Activated CD4-positive, CD25-positive, alpha-beta regulatory T cell treated with anti-CD3 and anti-CD28 coated beads, Interleukin-2, amount 50 U/mL, for 24 hours (primary cell): ENCODE measurements around the gene ANKRD28.
"Not testable (repeated sequence)": the region's sequence is repeated elsewhere in the genome, so short reads cannot be mapped to it uniquely, and the experiment has no call there.

ENCODE experiments used
- ATAC-seq, 2 donors: fragments of 150-1000 bp; cut with Tn5 transposase; one replicate each; pipeline ENCODE4 v1.10.0; 2021; ENCODE audit warnings: mild to moderate bottlenecking in 1 of 2, moderate library complexity in 1 of 2

Gene ANKRD28

DNA sequence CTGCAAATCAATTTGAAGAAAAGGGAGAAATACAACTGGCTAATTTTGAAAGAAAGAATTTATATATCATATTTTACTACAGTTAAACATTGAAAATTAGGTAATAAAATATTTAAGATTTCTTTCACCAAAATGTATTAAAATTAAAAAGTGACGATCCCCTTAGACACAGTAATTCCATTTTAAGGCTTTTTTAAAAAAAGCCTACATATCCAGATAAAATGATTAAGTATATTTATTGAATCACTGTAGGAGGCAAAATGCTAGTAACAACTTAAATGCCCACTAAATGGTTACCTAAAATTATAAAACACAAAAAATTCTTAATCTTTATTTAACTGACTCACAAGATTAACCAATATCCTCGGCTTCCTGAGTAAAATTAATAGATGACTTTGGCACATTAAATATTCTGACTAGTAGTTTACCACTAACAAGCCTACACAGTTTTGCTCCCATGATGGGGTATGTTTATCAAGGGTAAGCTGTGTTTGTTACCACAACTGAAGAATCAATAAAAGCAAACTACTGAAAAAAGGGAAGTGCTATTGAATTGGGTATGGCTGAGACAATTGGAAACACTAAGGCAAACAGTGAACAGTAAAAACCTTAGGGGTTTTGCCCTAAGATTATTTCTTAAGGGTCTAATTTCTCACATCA lies 28.4 kb downstream of the ANKRD28 start:
- no peak for ATAC-seq

DNA sequence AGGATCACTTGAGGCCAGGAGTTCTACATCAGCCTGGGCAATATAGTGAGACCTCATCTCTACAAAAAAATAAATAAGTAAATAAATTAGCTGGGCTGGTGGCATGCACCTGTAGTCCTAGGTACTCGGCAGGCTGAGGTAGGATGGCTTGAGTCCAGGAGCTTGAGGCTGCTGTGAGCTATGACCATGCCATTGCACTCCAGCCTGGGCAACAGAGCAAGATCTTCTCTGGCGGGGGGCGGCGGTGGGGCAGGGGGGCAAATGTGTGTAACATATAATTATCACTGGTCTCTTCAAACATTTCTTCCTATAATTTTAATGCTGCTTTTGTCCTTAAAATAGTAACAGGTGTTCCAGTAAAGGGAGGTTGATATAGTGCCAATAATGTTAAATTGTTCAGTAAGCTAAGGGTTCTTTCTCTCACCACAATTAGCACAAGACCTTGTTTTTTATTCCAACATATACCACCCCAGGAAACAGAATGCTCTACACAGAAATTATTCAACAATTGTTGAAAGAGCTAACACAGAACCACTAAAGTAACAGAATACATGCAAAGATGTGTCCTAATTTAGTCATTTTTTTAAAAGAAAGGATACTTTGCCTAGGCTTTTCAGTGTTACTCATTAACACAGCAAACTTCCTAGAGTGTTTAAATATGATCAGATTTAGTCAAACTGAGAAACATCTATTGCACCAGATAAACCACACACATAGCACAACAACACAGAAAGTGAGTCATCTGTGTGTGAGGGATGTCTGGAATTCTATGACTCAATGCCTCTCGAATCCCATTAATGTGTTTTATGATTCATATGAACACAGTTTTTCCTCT lies 29.1 kb downstream of the ANKRD28 start:
- ATAC-seq: peak; percentile 81 to 88

DNA sequence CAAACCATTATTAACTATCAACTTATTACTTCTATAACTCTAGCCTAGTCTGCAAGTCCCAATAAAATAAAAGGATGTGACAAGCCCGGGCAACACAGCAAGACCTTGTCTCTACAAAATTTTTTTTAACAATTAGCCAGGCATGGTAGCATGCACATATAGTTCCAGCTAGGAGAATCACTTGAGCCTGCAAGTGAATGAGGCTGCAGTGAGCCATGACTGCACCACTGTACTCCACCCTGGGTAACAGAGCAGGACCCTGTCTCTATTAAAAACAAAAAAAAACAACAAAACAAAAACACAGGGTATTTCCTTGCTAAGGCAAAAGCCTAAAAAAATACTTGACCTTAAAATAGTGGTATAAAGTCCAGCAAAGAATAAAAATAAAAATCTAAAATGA lies 31.4 kb downstream of the ANKRD28 start:
- ATAC-seq: no peak

DNA sequence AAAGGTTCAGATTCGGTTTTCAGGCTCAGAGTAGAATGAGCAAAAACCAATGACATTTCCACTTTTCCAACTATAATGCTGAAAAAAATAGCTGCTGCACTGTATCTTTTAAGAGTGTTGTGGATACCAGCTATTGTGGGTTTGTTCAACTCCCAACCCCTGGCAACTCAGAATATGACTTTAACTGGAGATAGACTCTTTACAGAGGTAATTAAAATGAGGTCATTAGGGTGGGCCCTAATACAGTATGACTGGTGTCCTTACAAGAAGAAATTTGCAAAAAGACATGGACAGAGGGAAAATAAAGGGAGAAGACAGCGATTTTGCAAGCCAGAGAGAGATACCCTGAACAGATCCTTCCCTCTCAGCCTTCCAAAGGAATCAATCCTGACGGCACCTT lies 39.5 kb downstream of the ANKRD28 start:
- no peak for ATAC-seq

DNA sequence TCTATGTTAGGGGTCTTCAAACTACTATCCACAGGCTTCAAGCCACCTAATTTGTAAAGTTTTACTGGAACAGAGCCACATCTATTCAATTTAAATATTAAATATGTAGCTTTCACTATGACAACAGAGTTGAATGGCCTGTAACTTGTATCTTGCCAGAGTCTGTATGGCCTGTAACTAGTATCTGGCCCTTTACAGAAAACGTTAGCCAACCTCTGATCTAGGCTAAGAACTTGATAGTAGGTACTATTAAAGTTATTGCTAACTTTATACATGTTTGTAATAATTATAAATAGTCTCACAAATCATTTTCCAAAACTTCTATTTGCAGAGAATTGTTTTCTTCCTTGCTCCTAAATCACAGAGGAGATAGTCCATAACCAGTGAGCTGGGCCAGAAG lies 40.0 kb downstream of the ANKRD28 start:
- no peak for ATAC-seq

GRCh38 chr3:15756505-15756904 lies 41.3 kb downstream of the ANKRD28 start:
- no peak for ATAC-seq

DNA sequence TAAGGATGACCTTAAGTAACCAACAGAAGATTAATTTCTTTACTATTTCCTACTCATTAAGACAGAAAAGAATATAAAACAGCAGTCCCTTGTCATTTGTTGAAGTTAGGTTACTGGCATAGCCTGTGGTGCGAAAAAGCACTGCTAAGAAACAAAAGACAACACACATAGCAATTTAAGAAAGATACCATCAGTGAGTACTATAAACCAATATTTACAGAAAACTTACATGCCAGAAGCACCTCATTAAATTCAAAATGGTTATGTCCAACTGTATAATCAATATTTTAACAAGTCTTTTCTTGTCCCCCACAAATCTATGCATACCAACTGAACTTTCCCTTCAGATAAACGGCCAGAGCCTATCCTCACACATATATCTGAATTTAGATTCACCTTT lies 42.0 kb downstream of the ANKRD28 start:
- ATAC-seq: no peak

DNA sequence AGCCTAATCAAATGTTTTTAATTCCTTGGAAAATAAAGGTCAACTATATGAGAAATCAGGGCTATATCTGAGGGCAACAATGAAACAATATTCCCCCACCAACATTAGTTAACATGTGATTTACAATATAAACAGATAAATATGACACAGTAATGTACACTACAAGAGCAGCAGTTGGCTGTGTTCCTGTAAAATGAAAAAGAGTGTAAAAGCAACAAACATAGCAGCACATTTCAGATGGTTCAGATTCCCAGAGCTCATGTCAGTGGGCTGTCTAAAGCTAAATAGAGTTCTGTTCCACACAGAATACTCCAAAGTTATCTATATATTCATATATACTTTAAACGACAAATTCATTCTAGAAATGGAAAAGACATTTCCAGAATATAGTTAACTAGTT lies 42.6 kb downstream of the ANKRD28 start:
- no peak for ATAC-seq

DNA sequence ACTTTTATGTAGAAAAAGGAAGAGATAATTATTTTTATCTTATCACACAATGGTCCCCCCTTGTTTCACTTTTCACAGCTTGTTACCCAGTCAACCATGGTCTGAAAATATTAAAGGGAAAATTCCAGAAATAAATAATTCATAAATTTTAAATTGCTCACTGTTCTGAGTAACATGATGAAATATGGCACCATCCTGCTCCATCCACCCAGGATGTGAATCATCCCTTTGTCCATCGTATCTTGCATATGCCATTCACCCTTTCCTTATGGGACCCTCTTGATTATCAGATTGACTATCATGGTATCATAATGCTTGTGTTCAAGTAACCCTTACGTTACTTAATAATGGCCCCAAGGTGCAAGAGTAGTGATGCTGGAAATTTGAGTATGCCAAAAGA lies 43.7 kb downstream of the ANKRD28 start:
- no peak for ATAC-seq

- ATAC-seq: no peak
These were observed 44.6 kb downstream of the ANKRD28 start for GRCh38 chr3:15753056-15753710.

GRCh38 chr3:15750879-15751278 lies 46.9 kb downstream of the ANKRD28 start:
- no peak for ATAC-seq

DNA sequence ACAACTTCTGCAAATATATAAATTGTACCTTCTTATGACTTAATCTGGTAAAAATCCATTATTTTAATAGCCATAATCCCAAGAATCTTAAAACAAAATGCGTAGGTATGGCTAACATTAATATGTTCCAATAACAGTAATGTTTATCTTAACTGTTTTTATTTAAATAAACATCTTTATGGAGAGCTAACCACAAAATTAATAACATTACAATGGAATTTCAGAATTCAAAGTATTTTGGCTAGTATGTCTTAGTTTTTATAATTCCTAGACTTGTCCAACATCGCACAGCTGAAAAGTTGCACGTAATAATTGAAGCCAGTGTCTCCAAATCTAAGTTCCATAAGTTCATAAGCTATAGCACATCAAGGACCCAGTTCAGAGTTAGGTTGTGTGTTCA lies 47.6 kb downstream of the ANKRD28 start:
- no peak for ATAC-seq

DNA sequence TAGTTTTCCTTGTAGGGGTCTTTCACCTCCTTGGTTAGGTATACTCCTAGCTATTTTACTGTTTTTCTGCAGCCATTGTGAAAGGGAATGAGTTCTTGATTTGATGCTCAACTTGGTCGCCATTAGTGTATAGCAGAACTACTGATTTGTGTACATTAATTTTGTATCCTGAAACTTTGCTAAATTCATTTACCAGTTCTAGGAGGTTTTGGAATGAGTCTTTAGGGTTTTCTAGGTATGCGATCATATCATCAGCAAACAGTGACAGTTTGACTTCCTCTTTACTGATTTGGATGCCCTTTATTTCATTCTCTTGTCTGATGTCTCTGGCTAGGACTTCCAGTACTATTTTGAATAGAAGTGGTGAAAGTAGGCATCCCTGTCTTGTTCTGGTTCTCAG lies 51.9 kb downstream of the ANKRD28 start:
- not testable (repeated sequence) for ATAC-seq

- no peak for ATAC-seq
These were observed 53.6 kb downstream of the ANKRD28 start for GRCh38 chr3:15744176-15744575.

- no peak for ATAC-seq
These were observed 54.2 kb downstream of the ANKRD28 start for GRCh38 chr3:15743587-15744009.

DNA sequence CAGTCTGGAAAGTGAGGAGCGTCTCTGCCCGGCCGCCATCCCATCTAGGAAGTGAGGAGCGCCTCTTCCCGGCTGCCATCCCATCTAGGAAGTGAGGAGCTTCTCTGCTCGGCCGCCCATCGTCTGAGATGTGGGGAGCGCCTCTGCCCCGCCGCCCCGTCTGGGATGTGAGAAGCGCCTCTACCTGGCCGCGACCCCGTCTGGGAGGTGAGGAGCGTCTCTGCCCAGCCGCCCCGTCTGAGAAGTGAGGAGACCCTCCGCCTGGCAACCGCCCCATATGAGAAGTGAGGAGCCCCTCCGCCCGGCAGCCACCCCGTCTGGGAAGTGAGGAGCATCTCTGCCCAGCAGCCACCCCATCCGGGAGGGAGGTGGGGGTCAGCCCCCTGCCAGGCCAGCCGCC lies 55.5 kb downstream of the ANKRD28 start:
- ATAC-seq: not testable (repeated sequence)

DNA sequence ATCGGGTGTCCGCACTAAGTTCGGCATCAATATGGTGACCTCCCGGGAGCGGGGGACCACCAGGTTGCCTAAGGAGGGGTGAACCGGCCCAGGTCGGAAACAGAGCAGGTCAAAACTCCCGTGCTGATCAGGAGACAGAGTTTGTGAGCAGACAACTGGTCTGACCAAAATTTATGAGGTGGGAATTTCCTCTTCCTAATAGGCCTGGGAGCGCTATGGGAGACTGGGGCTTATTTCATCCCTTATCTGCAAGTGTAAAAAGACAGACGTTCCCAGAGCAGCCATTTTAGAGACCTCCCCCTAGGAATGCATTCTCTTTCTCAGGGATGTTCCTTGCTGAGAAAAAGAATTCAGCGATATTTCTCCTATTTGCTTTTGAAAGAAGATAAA lies 59.2 kb downstream of the ANKRD28 start:
- not testable (repeated sequence) for ATAC-seq

GRCh38 chr3:15731024-15731423 lies 66.8 kb downstream of the ANKRD28 start:
- ATAC-seq: no peak

DNA sequence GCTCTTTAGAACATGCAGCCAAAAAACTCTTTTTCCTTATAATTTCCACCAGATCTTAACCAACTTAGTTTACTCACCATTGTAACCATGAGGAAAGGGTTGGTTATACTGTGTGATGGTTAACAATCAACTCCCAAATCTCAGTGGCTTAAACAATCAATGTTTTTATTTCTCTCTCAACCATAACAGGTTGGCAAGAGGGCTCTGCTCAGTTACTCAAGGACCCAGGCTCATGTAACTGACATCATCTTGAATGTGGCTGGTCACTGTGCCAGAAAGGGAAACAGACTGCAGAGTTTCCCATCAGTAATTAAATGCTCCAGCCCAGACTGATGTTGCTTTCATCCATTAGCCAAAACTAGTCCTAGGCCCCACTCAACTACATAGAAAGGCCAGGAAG lies 69.0 kb downstream of the ANKRD28 start:
- ATAC-seq: no peak

DNA sequence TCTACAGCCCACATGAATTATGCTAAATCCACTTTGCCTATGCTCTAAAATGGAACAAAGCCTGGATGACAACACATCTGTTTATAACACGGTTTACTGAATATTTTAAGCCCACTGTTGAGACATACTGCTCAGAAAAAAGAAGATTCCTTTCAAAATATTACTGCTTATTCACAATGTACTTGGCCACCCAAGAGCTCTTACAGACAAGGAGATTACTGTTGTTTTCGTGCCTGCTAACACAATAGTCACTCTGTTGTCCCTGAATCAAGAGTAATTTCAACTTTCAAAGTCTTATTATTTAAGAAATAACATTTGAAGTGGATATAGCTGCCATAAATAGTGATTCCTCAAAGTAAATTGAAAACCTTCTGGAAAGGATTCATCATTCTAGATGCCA lies 70.9 kb downstream of the ANKRD28 start:
- ATAC-seq: no peak

GRCh38 chr3:15726043-15726442 lies 71.7 kb downstream of the ANKRD28 start:
- ATAC-seq: peak; percentile 75 to 83

GRCh38 chr3:15724446-15724845 lies 73.3 kb downstream of the ANKRD28 start:
- no peak for ATAC-seq

DNA sequence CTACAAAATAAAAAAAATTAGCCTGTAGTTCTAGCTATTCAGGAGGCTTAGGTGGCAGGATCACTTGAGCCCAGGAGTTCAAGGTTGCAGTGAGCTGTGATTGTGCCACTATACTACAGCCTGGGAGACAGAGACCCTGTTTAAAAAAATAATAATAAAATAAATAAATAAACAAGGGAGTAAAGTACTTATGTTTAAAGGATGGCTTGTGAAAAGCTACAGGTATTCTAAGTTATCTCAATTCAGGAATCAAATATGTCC lies 74.2 kb downstream of the ANKRD28 start:
- no peak for ATAC-seq
